ENCODE data around the gene ARHGEF28. TPM values are rescaled to one million over a fixed set of nuclear protein-coding genes. Genes with fewer than 3 reads are reported as not detected.

ARHGEF28 gene
- total and polyA plus RNA-seq, 2 of the 4 experiments (the other 2 are of a cell fraction), result 3.6 to 16.0 TPM

GRCh38 chr5:73625372-73625943 lies 538 bp upstream of the ARHGEF28 start:
- ATAC-seq (ENCODE audit: low read depth) (peak; percentile 53), DNase-seq (peak; percentile 10)
- peak overlapping the region; percentile 61; the same call in 1 of the 2 replicates for H3K56ac ChIP-seq (ENCODE audit: extremely low read depth, insufficient read depth, low read length)
- no peak for TF ChIP-seq CHD1 (IDR thresholded peaks at IDR 0.05; ENCODE audit: low read depth, low read length)
- no peak for TF ChIP-seq BHLHE40 (IDR thresholded peaks at IDR 0.05; ENCODE audit: low read depth, low read length)
- no peak for TF ChIP-seq FOS (IDR thresholded peaks at IDR 0.05; ENCODE audit: low read depth, low read length)
- TF ChIP-seq RFX5 (IDR thresholded peaks at IDR 0.05; ENCODE audit: low read depth, low read length), result no peak
- no peak for TF ChIP-seq CTCF (conservative IDR thresholded peaks at IDR 0.05; ENCODE audit: low read depth, low read length)
- TF ChIP-seq ELK1 (IDR thresholded peaks at IDR 0.05; ENCODE audit: borderline replicate concordance, low read depth, low read length), result no peak
- no peak for TF ChIP-seq CEBPB (IDR thresholded peaks at IDR 0.05; ENCODE audit: low read depth, low read length)
- TF ChIP-seq MXI1 (IDR thresholded peaks at IDR 0.05; ENCODE audit: borderline replicate concordance, low read depth, low read length), result no peak
- no peak for TF ChIP-seq MAZ (IDR thresholded peaks at IDR 0.05; ENCODE audit: borderline replicate concordance, low read depth, low read length)
- no peak for TF ChIP-seq RAD21 (IDR thresholded peaks at IDR 0.05; ENCODE audit: low read length)
- no peak for TF ChIP-seq SMC3 (IDR thresholded peaks at IDR 0.05; ENCODE audit: low read depth, low read length)
- 0 out of 3 replicates have a peak overlapping the region, but pooled peaks have one; percentile 18 for H2BK15ac ChIP-seq (ENCODE audit: low read depth, low read length)
- ChIA-PET CTCF (interaction anchor here (0.9 to 1.0 kb wide), 2 partner anchors 21 to 68 kb away, joined by 3 read pairs; no protein-coding TSS in a partner anchor), POLR2A (ENCODE audit: unreplicated experiment) (no interaction called here)
- H3K27me3 ChIP-seq (ENCODE audit: control insufficient read depth, insufficient read depth, low read length), result no peaks in the 10 kb centered on the region
- H2AK9ac ChIP-seq (replicated peaks; ENCODE audit: low read depth, low read length, poor library complexity), result peak overlapping the region; percentile 79
- peak overlapping the region; percentile 96 for H3K4me2 ChIP-seq (ENCODE audit: low read depth, low read length)
- H2BK120ac ChIP-seq (ENCODE audit: low read depth, low read length), result peak overlapping the region; percentile 39
- intact Hi-C loops (cut with micrococcal nuclease), result loop anchor here (5.0 kb wide), 1 partner anchor 67 kb away; no protein-coding TSS in a partner anchor
- peak overlapping the region; percentile 67; the same call in 1 of the 2 replicates for H3K27ac ChIP-seq (ENCODE audit: insufficient read depth, low read length)
- H3K23ac ChIP-seq (ENCODE audit: low read depth, low read length), result peak overlapping the region; percentile 37
- BruUV-seq (replicated peaks), result no TSS peak
- peak overlapping the region; percentile 3; the same call in 1 of the 2 replicates for H2BK20ac ChIP-seq (ENCODE audit: low read depth, low read length)
- H3K9me3 ChIP-seq (ENCODE audit: control insufficient read depth, insufficient read depth, low read length), result no peaks in the 10 kb centered on the region
- 5% methylated on average over 17 of the region's 33 CpGs; no CpG with 5 or more reads in 1 of the 2 experiments for WGBS, 2 experiments (ENCODE audit: extremely low coverage in 2 of 2, insufficient read length in 1 of 2)
- peaks cover 3% of the 10 kb centered on the region; the same call in 1 of the 2 replicates for H3K9me1 ChIP-seq (ENCODE audit: insufficient read depth, low read length)
- H4K8ac ChIP-seq (ENCODE audit: low read depth in 2 of 2, low read length in 2 of 2), result peak overlapping the region; percentile 49 to 77
- H4K5ac ChIP-seq (ENCODE audit: low read depth, low read length), result peak overlapping the region; percentile 30; the same call in 1 of the 2 replicates
- peak overlapping the region; percentile 75 for H2BK5ac ChIP-seq (ENCODE audit: low read depth, low read length, poor library complexity, severe bottlenecking)
- H3K4me1 ChIP-seq (ENCODE audit: control insufficient read depth, insufficient read depth, low read length), result peaks cover 3% of the 10 kb centered on the region; the same call in 1 of the 2 replicates
- dilution Hi-C loops (cut with HindIII; ENCODE audit: low sequenced_read_pairs, unreplicated experiment), result no loop called here
- no peaks in the 10 kb centered on the region for H4K20me1 ChIP-seq (ENCODE audit: insufficient read depth, low read length)
- peak overlapping the region; percentile 53; the same call in 1 of the 2 replicates for H3K9ac ChIP-seq (ENCODE audit: low read depth, low read length)
- H3K36me3 ChIP-seq (ENCODE audit: control insufficient read depth, insufficient read depth, low read length), result no peaks in the 10 kb centered on the region
- H3K4me3 ChIP-seq (ENCODE audit: insufficient read depth, low read depth, low read length), result peak overlapping the region; percentile 72
- H3K14ac ChIP-seq (replicated peaks; ENCODE audit: low read depth, low read length), result peak overlapping the region; percentile 31
- H4K91ac ChIP-seq (ENCODE audit: insufficient read depth, low read depth, low read length), result peak overlapping the region; percentile 70
- H2AK5ac ChIP-seq (ENCODE audit: low read depth, low read length), result peak overlapping the region; percentile 38
- H3K79me1 ChIP-seq (ENCODE audit: low read depth in 1 of 2, low read length in 2 of 2), result peaks cover 5 to 42% of the 10 kb centered on the region in 2 experiments
- H3K18ac ChIP-seq (ENCODE audit: low read depth, low read length), result peak overlapping the region; percentile 30; the same call in 1 of the 2 replicates
- H3K4ac ChIP-seq (ENCODE audit: low read depth, low read length), result peak overlapping the region; percentile 64
- H2AFZ ChIP-seq (replicated peaks; ENCODE audit: low read length, poor library complexity), result peak overlapping the region; percentile 91
- in situ Hi-C loops (cut with MboI; ENCODE audit: low sequenced_read_pairs), result no loop called here
